NCI-H345 treated with DMSO at 0.1 percent for 48 hours (cell line): ENCODE results near the gene DDX11.
A peak's percentile ranks its signal among the peaks of the same experiment; 100 is the strongest.
"Not testable (repeated sequence)": the region's sequence is repeated elsewhere in the genome, so short reads cannot be mapped to it uniquely, and the experiment has no call there.

Experiments used
- DNase-seq: peaks from one replicate; lab custom pipeline; 2025; ENCODE audit not compliant: unreplicated experiment; lab: John Stamatoyannopoulos, UW

The DDX11 gene

DNA sequence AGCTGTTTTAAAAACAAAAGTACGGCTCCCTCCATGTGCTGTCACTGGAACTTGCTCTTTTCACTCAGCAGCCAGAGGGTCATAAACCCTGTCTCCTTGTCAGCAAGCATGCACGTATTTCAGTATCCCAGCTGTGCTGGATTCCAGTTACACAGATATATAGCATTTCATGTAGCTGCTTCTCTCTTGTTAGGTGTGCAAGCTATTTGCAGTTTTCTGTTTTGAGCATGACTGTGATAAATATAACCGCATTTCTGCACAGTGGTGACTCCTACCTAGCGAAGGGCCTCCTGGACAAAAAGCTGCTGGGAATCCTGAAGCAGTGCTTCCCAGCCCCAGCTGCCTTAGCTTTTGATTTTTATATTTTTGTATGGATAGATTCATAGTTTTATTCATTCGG, 24.7 kb downstream of the DDX11 start:
- not testable (repeated sequence) for DNase-seq

DNA sequence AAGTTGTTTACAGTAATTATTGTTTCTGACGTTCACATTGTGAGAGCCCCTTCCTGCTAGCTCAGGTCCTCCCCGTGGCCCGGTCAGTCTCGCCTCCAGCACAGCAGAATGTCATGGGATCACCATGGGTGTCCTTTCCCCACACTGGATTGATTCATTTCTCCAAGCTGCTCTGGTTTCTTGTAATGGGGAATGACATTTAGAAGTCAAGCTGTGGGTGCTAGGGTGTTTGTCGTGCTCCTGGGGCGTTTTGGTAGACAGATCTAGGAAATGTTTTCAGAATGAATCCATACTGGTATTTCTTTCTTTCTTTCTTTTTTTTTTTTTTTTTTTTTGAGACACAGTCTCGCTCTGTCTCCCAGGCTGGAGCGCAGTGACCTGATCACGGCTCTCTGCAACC, 25.1 kb downstream of the DDX11 start:
- DNase-seq: not testable (repeated sequence)

GRCh38 chr12:31099434-31099833, 25.8 kb downstream of the DDX11 start:
- not testable (repeated sequence) for DNase-seq

DNA sequence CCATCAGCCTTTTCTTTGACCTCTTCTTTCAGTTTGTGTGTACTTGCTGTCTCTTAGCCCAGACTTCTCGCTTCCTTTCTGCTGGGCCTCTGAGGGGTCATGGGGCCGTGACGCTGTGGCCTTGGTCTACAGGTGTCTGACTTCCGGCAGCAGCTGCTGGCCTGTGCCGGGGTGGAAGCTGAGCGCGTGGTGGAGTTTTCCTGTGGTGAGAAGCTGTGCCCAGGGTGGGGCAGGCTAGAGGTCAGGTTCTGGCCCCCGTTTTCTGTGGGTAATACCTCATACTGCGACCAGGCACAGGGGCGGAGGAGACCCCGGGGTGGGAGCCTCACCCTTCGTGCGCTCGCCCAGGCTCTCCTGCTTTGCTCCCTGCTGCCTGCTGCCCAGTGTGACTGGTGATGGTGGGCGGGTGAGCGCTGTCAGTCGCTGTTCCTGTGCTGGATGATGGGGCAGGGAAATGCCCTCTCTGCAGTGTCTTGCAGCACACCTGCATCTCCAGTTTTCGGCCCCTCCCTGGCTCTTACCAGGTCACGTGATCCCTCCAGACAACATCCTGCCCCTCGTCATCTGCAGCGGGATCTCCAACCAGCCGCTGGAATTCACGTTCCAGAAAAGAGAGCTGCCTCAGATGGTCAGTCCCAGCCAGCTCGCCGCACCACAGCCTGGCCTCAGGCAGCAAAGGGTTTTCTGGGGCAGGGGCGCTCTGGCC, 27.0 kb downstream of the DDX11 start:
- not testable (repeated sequence) for DNase-seq

- DNase-seq: not testable (repeated sequence)
Observed at GRCh38 chr12:31102125-31102524, 28.5 kb downstream of the DDX11 start.

DNA sequence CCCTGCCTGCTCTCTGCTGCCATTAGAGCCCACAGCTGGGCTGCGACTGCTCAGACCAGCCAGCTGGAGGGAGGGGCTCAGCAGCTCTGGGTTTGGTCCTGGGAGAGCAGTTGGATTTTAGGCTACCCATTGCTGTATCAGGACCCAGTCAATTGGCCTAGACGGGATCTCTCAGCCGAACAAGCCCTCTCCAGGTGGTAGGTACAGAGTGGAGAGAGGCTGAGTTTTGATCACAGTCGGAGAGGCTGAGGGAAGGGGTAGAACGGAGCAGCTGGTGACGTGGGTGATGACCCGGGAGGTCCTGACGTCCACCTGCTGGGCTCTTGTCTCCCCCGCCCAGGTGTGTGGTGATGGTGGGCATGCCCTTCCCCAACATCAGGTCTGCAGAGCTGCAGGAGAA, 28.9 kb downstream of the DDX11 start:
- not testable (repeated sequence) for DNase-seq

DNA sequence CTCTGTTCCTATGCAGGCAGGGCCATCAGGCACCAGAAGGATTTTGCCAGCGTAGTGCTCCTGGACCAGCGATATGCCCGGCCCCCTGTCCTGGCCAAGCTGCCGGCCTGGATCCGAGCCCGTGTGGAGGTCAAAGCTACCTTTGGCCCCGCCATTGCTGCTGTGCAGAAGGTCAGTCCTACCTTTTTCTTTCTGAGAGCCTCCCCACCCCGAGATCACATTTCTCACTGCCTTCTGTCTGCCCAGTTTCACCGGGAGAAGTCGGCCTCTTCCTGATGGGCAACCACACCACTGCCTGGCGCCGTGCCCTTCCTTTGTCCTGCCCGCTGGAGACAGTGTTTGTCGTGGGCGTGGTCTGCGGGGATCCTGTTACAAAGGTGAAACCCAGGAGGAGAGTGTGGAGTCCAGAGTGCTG, 29.9 kb downstream of the DDX11 start:
- peak; percentile 21 for DNase-seq

DNA sequence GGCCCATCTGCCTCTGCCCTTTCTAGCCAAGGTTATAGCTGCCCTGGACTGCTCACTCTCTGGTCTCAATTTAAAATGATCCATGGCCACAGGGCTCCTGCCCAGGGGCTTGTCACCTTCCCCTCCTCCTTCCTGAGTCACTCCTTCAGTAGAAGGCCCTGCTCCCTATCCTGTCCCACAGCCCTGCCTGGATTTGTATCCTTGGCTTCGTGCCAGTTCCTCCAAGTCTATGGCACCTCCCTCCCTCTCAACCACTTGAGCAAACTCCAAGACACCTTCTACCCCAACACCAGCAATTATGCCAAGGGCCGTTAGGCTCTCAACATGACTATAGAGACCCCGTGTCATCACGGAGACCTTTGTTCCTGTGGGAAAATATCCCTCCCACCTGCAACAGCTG, 30.6 kb downstream of the DDX11 start:
- not testable (repeated sequence) for DNase-seq

- DNase-seq: not testable (repeated sequence)
Observed at GRCh38 chr12:31104773-31105172, 31.1 kb downstream of the DDX11 start.

DNA sequence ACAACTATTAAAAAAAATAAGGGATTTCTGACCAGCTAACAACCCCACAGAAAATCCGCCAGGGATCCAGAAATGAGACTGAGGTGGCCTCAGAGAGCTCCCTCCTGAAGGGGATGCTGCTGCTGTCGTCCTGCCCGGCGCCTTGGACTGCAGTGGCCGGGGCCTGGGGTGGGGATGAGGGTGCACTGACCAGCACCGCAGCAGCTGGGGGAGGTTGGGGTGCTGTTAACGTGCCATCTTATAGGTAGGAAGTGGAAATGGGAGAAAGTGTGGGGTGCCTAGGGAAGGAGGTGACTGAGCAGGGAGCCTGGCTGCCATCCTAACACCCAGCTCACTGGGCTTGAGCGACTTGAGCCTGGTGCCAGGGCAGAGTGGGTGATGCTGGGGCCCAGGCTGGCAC, 32.0 kb downstream of the DDX11 start:
- DNase-seq: no peak

DNA sequence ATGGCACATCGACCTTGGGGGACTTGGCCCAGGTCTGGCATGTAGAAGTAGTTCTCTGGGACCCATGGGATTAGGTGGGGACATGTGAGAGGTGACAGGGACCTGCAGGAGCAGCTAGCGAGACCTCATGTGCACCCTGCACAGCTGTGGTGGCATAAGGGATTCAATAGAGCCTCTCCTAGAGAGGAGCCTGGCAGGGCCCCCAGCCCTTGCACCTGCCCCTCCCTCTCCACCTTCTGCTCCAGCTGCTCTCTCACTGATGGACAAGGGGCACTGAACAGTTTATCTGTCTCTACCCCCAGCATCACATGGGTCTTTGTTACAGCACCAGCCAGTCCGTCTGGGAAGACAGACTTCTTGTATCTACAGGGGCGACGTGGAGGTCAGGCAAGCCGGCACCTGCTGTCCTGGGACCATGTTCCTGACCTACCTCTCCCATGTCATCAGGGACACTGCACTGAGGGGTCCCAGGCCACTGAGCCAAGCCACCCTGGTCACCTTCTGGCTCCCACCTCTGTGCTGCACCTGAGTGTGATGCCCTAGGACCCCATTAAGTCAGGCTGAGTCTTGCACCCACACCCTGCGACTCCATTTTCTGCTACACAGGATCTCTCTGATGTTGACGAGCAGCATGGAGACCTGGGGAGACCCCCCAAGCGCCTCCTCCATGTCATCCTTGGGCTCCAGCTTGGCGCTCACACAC, 32.6 kb downstream of the DDX11 start:
- peak; percentile 36 for DNase-seq

GRCh38 chr12:31109773-31110172, 36.1 kb downstream of the DDX11 start:
- DNase-seq: not testable (repeated sequence)

- DNase-seq: not testable (repeated sequence)
Observed at GRCh38 chr12:31110263-31110662, 36.6 kb downstream of the DDX11 start.

GRCh38 chr12:31115092-31115601, 41.5 kb downstream of the DDX11 start:
- not testable (repeated sequence) for DNase-seq

- DNase-seq: not testable (repeated sequence)
Observed at GRCh38 chr12:31116846-31117202, 43.2 kb downstream of the DDX11 start.

- peak; percentile 43 for DNase-seq
Observed at GRCh38 chr12:31117203-31118011, 43.7 kb downstream of the DDX11 start.

- DNase-seq: peak; percentile 29
Observed at GRCh38 chr12:31118347-31119191, 44.9 kb downstream of the DDX11 start.

DNA sequence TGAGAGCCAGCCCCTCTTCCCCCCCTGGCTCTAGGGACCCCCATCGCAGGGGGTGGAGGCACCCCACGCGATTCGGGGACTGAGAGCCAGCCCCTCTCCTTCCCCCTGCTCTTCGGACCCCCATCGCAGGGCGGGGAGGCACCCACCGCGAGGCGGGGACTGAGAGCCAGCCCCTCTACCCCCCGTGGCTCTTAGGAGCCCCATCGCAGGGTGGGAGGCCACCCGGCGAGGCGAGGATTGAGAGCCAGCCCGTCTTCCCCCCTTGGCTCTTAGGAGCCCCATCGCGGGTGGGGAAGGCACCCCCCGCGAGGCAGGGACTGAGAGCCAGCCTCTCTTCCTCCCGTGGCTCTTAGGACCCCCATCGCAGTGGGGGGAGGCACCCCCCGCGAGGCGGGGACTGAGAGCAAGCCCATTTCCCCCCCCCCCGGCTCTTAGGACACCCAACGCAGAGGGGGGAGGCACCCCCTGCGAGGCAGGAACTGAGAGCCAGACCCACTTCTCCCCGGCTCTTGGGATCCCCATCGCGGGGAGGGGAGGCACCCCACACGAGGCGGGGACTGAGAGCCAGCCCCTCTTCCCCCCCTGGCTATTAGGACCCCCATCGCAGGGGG, 45.6 kb downstream of the DDX11 start:
- DNase-seq: no peak

- no peak for DNase-seq
Observed at GRCh38 chr12:31119803-31120211, 46.1 kb downstream of the DDX11 start.

DNA sequence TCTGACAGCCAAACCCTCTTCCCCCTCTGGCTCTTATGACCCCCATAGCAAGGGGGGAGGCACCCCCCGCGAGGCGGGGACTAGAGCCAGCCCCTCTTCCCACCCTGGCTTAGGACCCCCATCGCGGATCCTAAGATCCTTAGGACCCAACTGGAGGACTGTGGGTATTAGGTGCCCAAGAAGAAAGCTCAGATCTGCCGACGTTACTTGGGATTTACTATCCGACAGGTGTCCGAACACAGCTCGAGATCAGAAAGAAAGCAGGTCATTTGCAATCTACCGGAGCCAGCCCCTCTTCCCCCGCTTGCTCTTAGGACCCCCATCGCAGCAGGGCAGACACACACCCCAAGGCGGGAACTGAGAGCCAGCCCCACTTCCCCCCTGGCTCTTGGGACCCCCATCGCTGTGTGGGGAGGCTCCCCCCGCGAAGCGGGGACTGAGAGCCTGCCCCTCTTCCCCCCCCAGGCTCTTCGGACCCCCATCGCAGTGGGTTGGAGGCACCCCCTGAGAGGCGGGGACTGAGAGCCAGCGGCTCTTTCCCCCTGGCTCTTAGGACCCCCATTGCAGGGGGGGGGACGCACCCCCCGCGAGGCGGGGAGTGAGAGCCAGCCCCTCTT, 46.8 kb downstream of the DDX11 start:
- no peak for DNase-seq
